Endothelial cell of umbilical vein (primary cell): Measurements from ENCODE around the gene BICRA. TPM values are rescaled to one million over a fixed set of nuclear protein-coding genes. Genes with fewer than 3 reads are reported as not detected.

Experiments
- BruUV-seq: library from RNA; stranded (reverse); fragments of 400-500 nt; replicated peaks from 2 replicates; lab custom pipeline; 2021; lab: Mats Ljungman, UMichigan
- CTCF ChIA-PET: fragments of 300-600, 350-600 bp; sonication (Branson Sonifier 250); formaldehyde crosslinking; loops from one replicate; lab custom pipeline; 2021; ENCODE audit warnings: antibody characterized with exemption, inconsistent platforms; lab: Charles Lee
- POLR2A ChIA-PET: fragments of 300-600, 350-600 bp; sonication (Branson Sonifier 250); formaldehyde crosslinking; loops from one replicate; lab custom pipeline; 2021; ENCODE audit warnings: antibody characterized with exemption, inconsistent platforms; lab: Charles Lee
- DNase-seq: peaks from one replicate; pipeline ENCODE4 v3.0.0-alpha.2; 2011; ENCODE audit warnings: low read depth, low spot score
- FAIRE-seq: peaks from 2 replicates; lab custom pipeline; 2011; peaks lifted over from hg19 to GRCh38; lab: Jason Lieb, UNC
- H2AFZ ChIP-seq: 2 replicates; pipeline ENCODE4 v1.6.0; 2012; ENCODE audit warnings: low read depth, low read length, control low read depth, inconsistent platforms
- H3K27ac ChIP-seq: 2 replicates; pipeline ENCODE4 v1.5.1; 2011; ENCODE audit warnings: low read depth, mild to moderate bottlenecking, control low read depth, low read length, moderate library complexity; ENCODE audit not compliant: insufficient read depth
- H3K27me3 ChIP-seq, 2 experiments: 2 replicates each; pipeline versions ENCODE4 v1.6.0 to v1.6.1; 2011; ENCODE audit warnings: low read length in 2 of 2, mixed read lengths in 1 of 2; ENCODE audit not compliant: control insufficient read depth in 2 of 2, insufficient read depth in 2 of 2
- H3K36me3 ChIP-seq, 2 experiments: 2 replicates in 1 of 2; 3 replicates in 1 of 2; pipeline ENCODE4 v1.5.1; 2011; ENCODE audit warnings: low read length in 2 of 2, mild to moderate bottlenecking in 1 of 2, moderate library complexity in 1 of 2; ENCODE audit not compliant: control insufficient read depth in 2 of 2, insufficient read depth in 2 of 2; ENCODE audit errors: extremely low read depth in 1 of 2
- H3K4me1 ChIP-seq: 3 replicates; pipeline ENCODE4 v1.5.1; 2011; ENCODE audit warnings: mild to moderate bottlenecking, low read length; ENCODE audit not compliant: control insufficient read depth, insufficient read depth; ENCODE audit errors: extremely low read depth
- H3K4me2 ChIP-seq: 2 replicates; pipeline ENCODE4 v1.6.1; 2011; ENCODE audit warnings: low read length, control low read depth, mixed read lengths; ENCODE audit not compliant: insufficient read depth
- H3K4me3 ChIP-seq, 3 experiments: fragments of 200-600 bp in 1 of 3; sonication (generic), shearing (Covaris generic) in 1 of 3; replicated peaks in 1 of 3; 2 replicates each; pipeline ENCODE4 v1.5.1; 2011 to 2016; ENCODE audit warnings: control low read depth in 3 of 3, low read length in 3 of 3, mild to moderate bottlenecking in 2 of 3, inconsistent platforms in 1 of 3, low read depth in 1 of 3, moderate library complexity in 1 of 3; ENCODE audit not compliant: insufficient read depth in 1 of 3
- H3K79me2 ChIP-seq: 2 replicates; pipeline ENCODE4 v1.6.0; 2012; ENCODE audit warnings: low read length, inconsistent platforms; ENCODE audit not compliant: control insufficient read depth, insufficient read depth
- H3K9ac ChIP-seq: replicated peaks from 2 replicates; pipeline ENCODE3; 2011; ENCODE audit warnings: low read length, control low read depth; ENCODE audit not compliant: insufficient read depth; ENCODE audit errors: extremely low read depth
- H3K9me1 ChIP-seq: replicated peaks from 3 replicates; pipeline ENCODE4 v1.6.0; 2011; ENCODE audit warnings: mild to moderate bottlenecking, low read length; ENCODE audit not compliant: control insufficient read depth, insufficient read depth; ENCODE audit errors: extremely low read depth
- H3K9me3 ChIP-seq: replicated peaks from 2 replicates; pipeline ENCODE4 v1.5.1; 2012; ENCODE audit warnings: low read length, inconsistent platforms; ENCODE audit not compliant: control insufficient read depth, insufficient read depth
- H4K20me1 ChIP-seq: replicated peaks from 2 replicates; pipeline ENCODE3; 2011; ENCODE audit warnings: mild to moderate bottlenecking, low read length; ENCODE audit not compliant: control insufficient read depth, insufficient read depth; ENCODE audit errors: extremely low read depth
- CTCF ChIP-seq, 2 donors: IDR thresholded peaks; 1 replicate in 1 of 2; 2 replicates in 1 of 2; pipeline ENCODE4 v1.5.1; 2011; ENCODE audit warnings: low read length in 2 of 2, mild to moderate bottlenecking in 2 of 2, moderate library complexity in 2 of 2, control low read depth in 1 of 2, inconsistent platforms in 1 of 2, low read depth in 1 of 2; ENCODE audit not compliant: insufficient read depth in 1 of 2; ENCODE audit errors: extremely low read depth in 1 of 2
- EZH2 ChIP-seq: IDR thresholded peaks from 2 replicates; pipeline ENCODE4 v1.6.1; 2012; ENCODE audit warnings: borderline replicate concordance, low read depth, mild to moderate bottlenecking, moderate library complexity, low read length, inconsistent platforms; ENCODE audit not compliant: severe bottlenecking
- FOS ChIP-seq: IDR thresholded peaks from 2 replicates; pipeline ENCODE4 v1.6.1; 2011; ENCODE audit warnings: mild to moderate bottlenecking, low read length, moderate library complexity, borderline replicate concordance; ENCODE audit not compliant: insufficient read depth
- GATA2 ChIP-seq: IDR thresholded peaks from 2 replicates; pipeline ENCODE4 v1.7.0; 2011; ENCODE audit warnings: low read depth, mild to moderate bottlenecking, moderate library complexity, mixed read lengths, low read length; ENCODE audit not compliant: insufficient read length, insufficient read depth
- JUN ChIP-seq: IDR thresholded peaks from 2 replicates; pipeline ENCODE4 v1.6.1; 2011; ENCODE audit warnings: borderline replicate concordance, low read depth; ENCODE audit not compliant: insufficient read length, insufficient read depth
- MAX ChIP-seq: IDR thresholded peaks from 2 replicates; pipeline ENCODE4 v1.6.1; 2011; ENCODE audit not compliant: insufficient read depth, insufficient read length
- MYC ChIP-seq: IDR thresholded peaks from one replicate; pipeline ENCODE4 v1.6.1; 2011; ENCODE audit warnings: mild to moderate bottlenecking, low read depth, low read length
- POLR2A ChIP-seq: IDR thresholded peaks from 2 replicates; pipeline ENCODE4 v1.6.1; 2012; ENCODE audit warnings: low read depth, mild to moderate bottlenecking, control low read depth, low read length
- POLR2AphosphoS5 ChIP-seq: IDR thresholded peaks from 2 replicates; pipeline ENCODE4 v1.6.1; 2012; ENCODE audit warnings: low read depth, mild to moderate bottlenecking, control low read depth, low read length, moderate library complexity; ENCODE audit not compliant: insufficient read depth
- dilution Hi-C: fragments of 300-500 bp; cut with MboI; formaldehyde crosslinking; loops from one replicate; pipeline ENCODE4 v1.15.0; 2019; ENCODE audit warnings: low sequenced_read_pairs; ENCODE audit not compliant: extremely low pct_ligation_motif_present
- intact Hi-C: fragments of 100-400 bp; cut with micrococcal nuclease; formaldehyde crosslinking; loops from one replicate; pipeline ENCODE4 v1.10.0; 2022
- polyA plus RNA-seq, 4 experiments: library from polyadenylated mRNA; depleted of rRNA in 3 of 4; stranded (reverse) in 3 of 4; unstranded in 1 of 4; fragments of >200 nt; gene quantifications; 2 replicates each; pipeline versions ENCODE4 v1.2.1 to v1.2.3, GENCODE V29; 2011 to 2012; ENCODE audit warnings: missing spikeins in 1 of 4
- total RNA-seq: library from RNA; stranded (reverse); gene quantifications from 2 replicates; pipeline ENCODE4 v1.2.3, GENCODE V29; 2021

The BICRA gene
- total and polyA plus RNA-seq, 2 donors (not counting 3 experiments of a cell fraction or from before 2014, with no cell fraction given), result 3.8 to 20.5 TPM

DNA sequence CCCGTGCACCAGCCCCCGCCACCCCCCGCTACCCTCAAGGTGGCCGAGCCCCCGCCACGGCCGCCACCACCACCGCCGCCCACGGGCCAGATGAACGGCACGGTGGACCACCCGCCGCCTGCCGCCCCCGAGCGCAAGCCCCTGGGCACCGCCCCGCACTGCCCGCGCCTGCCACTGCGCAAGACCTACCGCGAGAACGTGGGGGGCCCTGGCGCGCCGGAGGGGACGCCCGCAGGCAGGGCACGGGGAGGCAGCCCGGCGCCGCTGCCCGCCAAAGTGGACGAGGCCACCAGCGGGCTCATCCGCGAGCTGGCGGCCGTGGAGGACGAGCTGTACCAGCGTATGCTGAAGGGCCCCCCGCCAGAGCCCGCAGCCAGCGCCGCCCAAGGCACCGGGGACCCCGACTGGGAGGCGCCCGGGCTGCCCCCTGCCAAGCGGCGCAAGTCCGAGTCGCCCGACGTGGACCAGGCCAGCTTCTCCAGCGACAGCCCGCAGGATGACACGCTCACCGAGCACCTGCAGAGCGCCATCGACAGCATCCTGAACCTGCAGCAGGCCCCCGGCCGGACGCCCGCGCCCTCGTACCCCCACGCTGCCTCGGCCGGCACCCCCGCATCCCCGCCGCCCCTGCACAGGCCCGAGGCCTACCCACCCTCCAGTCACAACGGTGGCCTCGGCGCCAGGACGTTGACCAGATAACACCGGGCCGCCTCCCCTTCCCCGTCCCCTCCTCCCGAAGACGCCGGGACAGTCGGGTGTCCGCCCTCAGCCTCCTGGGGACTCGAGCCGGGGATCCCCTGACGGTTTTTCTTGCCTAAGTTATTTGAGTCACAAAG lies 93.0 kb downstream of the BICRA start:
- no peak for TF ChIP-seq POLR2AphosphoS5
- no peak for TF ChIP-seq CTCF (IDR thresholded peaks at IDR 0.05; ENCODE audit: extremely low read depth in 1 of 2, insufficient read depth in 1 of 2, low read depth in 1 of 2, low read length in 2 of 2)
- TF ChIP-seq EZH2, result no peak
- TF ChIP-seq JUN, result no peak
- TF ChIP-seq GATA2, result no peak
- no peak for TF ChIP-seq MYC
- no peak for TF ChIP-seq POLR2A
- no peak for TF ChIP-seq MAX
- no peak for TF ChIP-seq FOS
- Histone ChIP-seq H3K79me2 (no peaks in the 10 kb centered on the region), H4K20me1 (no peaks in the 10 kb centered on the region), H3K27me3 (no peaks in the 10 kb centered on the region), H3K27ac (no peak overlapping the region), H3K4me1 (no peaks in the 10 kb centered on the region), H3K9me3 (no peaks in the 10 kb centered on the region), H3K9ac (no peak overlapping the region), H3K4me2 (no peak overlapping the region), H3K36me3 (peaks cover 6 to 23% of the 10 kb centered on the region in 2 experiments), H3K4me3 (no peak overlapping the region), H3K9me1 (no peaks in the 10 kb centered on the region), H2AFZ (no peak overlapping the region)
- POLR2A ChIA-PET, result no interaction called here
- dilution Hi-C loops (no loop called here), intact Hi-C loops (no loop called here)
- FAIRE-seq (no peak), DNase-seq (no peak)
- BruUV-seq, result no TSS peak
- CTCF ChIA-PET, result interaction anchor here (0.7 to 5.5 kb wide), 5 partner anchors 11 to 287 kb away, joined by 3 to 122 read pairs (median 20); partner anchors contain the start of gene EHD2
